AG04450 (cell line): ENCODE data around the gene ARMS2. TPM values are rescaled to one million over a fixed set of nuclear protein-coding genes. Genes with fewer than 3 reads are reported as not detected.

Source experiments
- CTCF ChIA-PET: fragments of 300-600, 350-600 bp; formaldehyde crosslinking; extraction: SDS; loops from one replicate; lab custom pipeline; 2022; ENCODE audit warnings: antibody characterized with exemption, inconsistent platforms; lab: Charles Lee
- POLR2A ChIA-PET: fragments of 350-600 bp; formaldehyde crosslinking; extraction: SDS; loops from one replicate; lab custom pipeline; 2021; ENCODE audit warnings: antibody characterized with exemption, inconsistent platforms; lab: Yijun Ruan, JAX
- DNase-seq: peaks from one replicate; pipeline ENCODE4 v3.0.0-alpha.2; 2011; ENCODE audit warnings: low read depth, low spot score
- H3K27ac ChIP-seq: one replicate; pipeline ENCODE4 v1.5.1; 2012; ENCODE audit warnings: low read depth, low read length, control low read depth
- H3K27me3 ChIP-seq: one replicate; pipeline ENCODE4 v1.6.0; 2012; ENCODE audit warnings: low read length; ENCODE audit not compliant: control insufficient read depth, insufficient read depth
- H3K4me3 ChIP-seq: 2 replicates; pipeline ENCODE4 v1.5.1; 2011; ENCODE audit warnings: mild to moderate bottlenecking, low read depth, low read length, control low read depth
- H3K9me3 ChIP-seq: 2 replicates; pipeline ENCODE4 v1.5.1; 2012; ENCODE audit warnings: low read length; ENCODE audit not compliant: control insufficient read depth, insufficient read depth
- CTCF ChIP-seq: IDR thresholded peaks from 2 replicates; pipeline ENCODE4 v1.5.1; 2011; ENCODE audit warnings: low read depth, low read length, control low read depth, inconsistent platforms
- polyA plus RNA-seq: library from polyadenylated mRNA; depleted of rRNA; stranded (reverse); fragments of >200 nt; gene quantifications from 2 replicates; pipeline ENCODE4 v1.2.3, GENCODE V29; 2011

ARMS2 gene
- polyA plus RNA-seq, 1 experiment = not detected

DNA sequence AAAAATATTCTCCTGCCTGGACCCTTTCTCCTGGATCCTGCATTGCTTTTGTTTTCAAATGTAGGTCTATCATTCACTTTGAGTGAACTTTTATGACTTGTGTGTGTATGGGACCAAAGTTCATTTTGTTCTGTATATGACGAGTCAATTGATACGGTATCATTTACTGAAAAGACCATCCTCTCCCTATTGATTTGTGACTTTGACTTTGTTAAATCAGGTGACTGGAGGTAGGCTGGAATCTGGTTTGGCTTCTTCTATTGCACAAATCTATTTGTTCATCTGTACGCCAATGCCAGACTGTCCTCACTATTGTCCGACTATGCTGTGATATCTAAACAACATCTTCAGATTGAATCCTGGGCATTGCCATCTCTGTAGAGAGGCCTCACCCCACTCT lies 5.3 kb upstream of the ARMS2 start:
- no peak overlapping the region for H3K4me3 ChIP-seq
- H3K27ac ChIP-seq = no peak overlapping the region
- no peaks in the 10 kb centered on the region for H3K9me3 ChIP-seq
- TF ChIP-seq CTCF = no peak
- ChIA-PET CTCF (interaction anchor here (2.8 to 3.3 kb wide), 2 partner anchors 14 to 117 kb away, joined by 9 to 15 read pairs; no protein-coding TSS in a partner anchor), POLR2A (no interaction called here)
- H3K27me3 ChIP-seq = no peaks in the 10 kb centered on the region
- DNase-seq = no peak

DNA sequence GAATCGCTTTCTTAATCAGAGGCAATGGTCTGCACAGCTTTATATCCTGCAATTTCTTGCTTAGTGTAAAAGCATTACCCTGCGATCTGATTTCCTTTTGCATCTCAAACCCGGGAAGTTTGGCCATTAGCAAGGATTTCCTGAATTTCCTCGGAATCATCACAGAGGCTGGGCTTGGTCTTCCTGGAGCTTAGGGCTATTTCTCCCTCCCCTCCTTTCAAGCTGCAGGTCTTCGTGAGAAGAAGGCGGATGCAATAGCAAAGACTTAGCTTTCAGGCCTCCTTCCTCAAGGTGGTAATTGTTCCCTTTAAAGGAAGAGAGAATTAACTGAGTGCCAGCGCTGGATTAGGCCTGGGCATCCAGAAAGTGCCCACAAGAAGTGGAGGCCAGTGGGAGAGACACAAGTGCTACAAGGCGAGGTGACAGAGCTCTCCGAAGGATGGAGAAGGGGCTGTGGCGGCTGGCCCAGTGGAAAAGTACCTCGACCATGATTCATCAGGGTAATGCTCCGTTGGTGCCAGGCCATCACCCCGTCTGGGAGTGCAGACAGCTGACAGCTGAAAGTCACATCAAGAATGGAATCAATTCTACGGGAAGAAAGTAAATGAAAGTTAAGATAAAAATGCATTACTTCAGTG lies 4.0 kb upstream of the ARMS2 start:
- CTCF ChIA-PET = interaction anchor here (1.4 to 3.3 kb wide), 4 partner anchors 8 to 183 kb away, joined by 3 to 15 read pairs (median 6); no protein-coding TSS in a partner anchor
- DNase-seq = no peak

GRCh38 chr10:122454071-122454470 lies 382 bp upstream of the ARMS2 start:
- Histone ChIP-seq H3K27ac (no peak overlapping the region), H3K9me3 (no peaks in the 10 kb centered on the region), H3K4me3 (no peak overlapping the region), H3K27me3 (no peaks in the 10 kb centered on the region)
- POLR2A ChIA-PET = interaction anchor here (0.7 kb wide), 2 partner anchors 9 to 82 kb away, joined by 4 read pairs; no protein-coding TSS in a partner anchor
- TF ChIP-seq CTCF = no peak
- CTCF ChIA-PET = interaction anchor here (0.6 to 2.2 kb wide), 3 partner anchors 19 to 182 kb away, joined by 3 to 9 read pairs (median 4); no protein-coding TSS in a partner anchor
- DNase-seq = no peak

More for the DNA sequence above, 4.0 kb upstream of the ARMS2 start:
- Histone ChIP-seq H3K27me3 (no peaks in the 10 kb centered on the region), H3K9me3 (no peaks in the 10 kb centered on the region), H3K27ac (no peak overlapping the region), H3K4me3 (no peak overlapping the region)
- no peak for TF ChIP-seq CTCF
- POLR2A ChIA-PET = interaction anchor here (0.6 to 0.7 kb wide), 2 partner anchors 120 to 152 kb away, joined by 3 read pairs; no protein-coding TSS in a partner anchor

DNA sequence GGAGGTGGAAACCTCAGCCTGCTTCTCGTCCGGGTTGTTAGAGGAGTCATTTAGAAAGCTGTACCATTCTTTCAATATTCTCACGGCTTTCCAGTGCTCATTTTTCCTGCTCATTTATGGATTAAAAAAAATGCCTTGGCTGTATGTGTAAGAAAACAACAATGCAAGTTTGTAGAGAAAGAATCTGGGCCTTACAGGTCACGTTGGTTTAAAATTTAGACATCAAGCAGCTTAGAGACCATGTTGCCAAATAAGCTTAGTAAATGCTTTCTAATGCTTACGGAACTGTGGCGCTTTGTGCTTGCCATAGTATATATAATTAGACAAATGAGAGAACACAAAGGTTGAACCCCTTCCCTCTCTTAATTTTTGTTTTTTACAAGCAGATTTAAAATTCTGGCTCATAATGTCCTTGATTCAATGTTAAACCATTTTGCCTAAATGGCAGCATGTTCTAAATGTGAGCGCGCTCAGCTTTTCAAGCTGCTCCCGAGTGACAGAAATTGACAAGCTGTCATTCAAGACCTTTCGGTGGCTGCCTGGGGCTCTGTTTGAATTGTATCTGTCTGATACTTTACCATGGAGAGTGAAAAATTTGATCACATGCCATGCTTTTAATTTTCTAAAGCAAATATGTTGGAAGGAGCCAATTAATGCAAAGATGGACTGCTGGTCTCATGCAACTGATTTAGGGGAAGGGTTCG lies 1.1 kb downstream of the ARMS2 start:
- ChIA-PET POLR2A (no interaction called here), CTCF (interaction anchor here (1.0 to 1.1 kb wide), 3 partner anchors 9 to 26 kb away, joined by 3 to 6 read pairs (median 3); no protein-coding TSS in a partner anchor)
- Histone ChIP-seq H3K4me3 (no peak overlapping the region), H3K27ac (no peak overlapping the region), H3K9me3 (no peaks in the 10 kb centered on the region), H3K27me3 (no peaks in the 10 kb centered on the region)
- TF ChIP-seq CTCF = no peak
- DNase-seq = no peak

GRCh38 chr10:122457934-122458333 lies 3.5 kb downstream of the ARMS2 start:
- Histone ChIP-seq H3K27me3 (no peaks in the 10 kb centered on the region), H3K27ac (no peak overlapping the region), H3K4me3 (no peak overlapping the region), H3K9me3 (no peaks in the 10 kb centered on the region)
- DNase-seq = no peak
- TF ChIP-seq CTCF = no peak
- CTCF ChIA-PET = interaction anchor here (1.0 to 1.2 kb wide), 2 partner anchors 19 to 108 kb away, joined by 4 to 5 read pairs; no protein-coding TSS in a partner anchor
- POLR2A ChIA-PET = no interaction called here
